Measurements from ENCODE around the gene METAP2. TPM values are rescaled to one million over a fixed set of nuclear protein-coding genes. Genes with fewer than 3 reads are reported as not detected.

The METAP2 gene
- total RNA-seq, 2 experiments from 2014 or later = 60.2 to 66.3 TPM

GRCh38 chr12:95548539-95549391 is 74.8 kb downstream of the METAP2 start:
- peak; percentile 48 to 89 (median 69) for DNase-seq
- no peaks in the 10 kb centered on the region for H3K9me3 Mint-ChIP-seq
- intact Hi-C loops (cut with DNase I, micrococcal nuclease) = loop anchor here in 1 of 2 experiments (5.0 to 10.0 kb wide), 2 partner anchors 331 to 1404 kb away; partner anchors contain the start of genes FGD6, PLXNC1 and VEZT
- peaks cover 9% of the 10 kb centered on the region for H3K36me3 Mint-ChIP-seq (ENCODE audit: low read depth)
- peak overlapping the region; percentile 84 for H3K27ac Mint-ChIP-seq
- H3K4me1 ChIP-seq (ENCODE audit: insufficient read depth, low read length) = peaks cover 15% of the 10 kb centered on the region
- peak; percentile 82 for ATAC-seq (ENCODE audit: poor library complexity)
- ChIA-PET CTCF (no interaction called here), POLR2A (interaction anchor here (1.3 to 1.4 kb wide), 2 partner anchors 11 to 14 kb away, joined by 4 to 5 read pairs; no protein-coding TSS in a partner anchor)
- H3K9me3 ChIP-seq (ENCODE audit: control insufficient read depth in 1 of 2, insufficient read depth in 1 of 2, low read length in 2 of 2) = no peaks in the 10 kb centered on the region
- H3K27me3 Mint-ChIP-seq = peaks cover 16% of the 10 kb centered on the region
- peak overlapping the region; percentile 66 to 72 for H3K27ac ChIP-seq (ENCODE audit: low read depth in 1 of 2, low read length in 2 of 2)
- no peaks in the 10 kb centered on the region for H3K36me3 ChIP-seq (ENCODE audit: insufficient read depth, low read length)
- peak overlapping the region; percentile 73 for H3K4me3 ChIP-seq (ENCODE audit: low read length)
- no peak for TF ChIP-seq CTCF (IDR thresholded peaks at IDR 0.05)
- peak overlapping the region; percentile 96 for H3K4me3 Mint-ChIP-seq
- peaks cover 52% of the 10 kb centered on the region for H3K4me1 Mint-ChIP-seq (ENCODE audit: low read depth)
- H3K27me3 ChIP-seq (ENCODE audit: control insufficient read depth in 1 of 2, insufficient read depth in 2 of 2, low read length in 2 of 2) = no peaks in the 10 kb centered on the region

GRCh38 chr12:95549392-95550084 is 75.6 kb downstream of the METAP2 start:
- intact Hi-C loops (cut with DNase I, micrococcal nuclease) = loop anchor here in 1 of 2 experiments (5.0 to 10.0 kb wide), 3 partner anchors 305 to 1405 kb away; partner anchors contain the start of genes FGD6, PLXNC1, SNRPF and VEZT
- H3K27me3 Mint-ChIP-seq = peaks cover 16% of the 10 kb centered on the region
- H3K36me3 Mint-ChIP-seq (ENCODE audit: low read depth) = peaks cover 9% of the 10 kb centered on the region
- Histone ChIP-seq H3K4me1 (ENCODE audit: insufficient read depth, low read length) (peaks cover 15% of the 10 kb centered on the region), H3K4me3 (ENCODE audit: low read length) (peak overlapping the region; percentile 69), H3K36me3 (ENCODE audit: insufficient read depth, low read length) (no peaks in the 10 kb centered on the region), H3K27me3 (ENCODE audit: control insufficient read depth in 1 of 2, insufficient read depth in 2 of 2, low read length in 2 of 2) (no peaks in the 10 kb centered on the region), H3K9me3 (ENCODE audit: control insufficient read depth in 1 of 2, insufficient read depth in 1 of 2, low read length in 2 of 2) (no peaks in the 10 kb centered on the region), H3K27ac (ENCODE audit: low read depth in 1 of 2, low read length in 2 of 2) (peak overlapping the region; percentile 66 to 72)
- ATAC-seq (ENCODE audit: poor library complexity) = no peak
- peak overlapping the region; percentile 96 for H3K4me3 Mint-ChIP-seq
- CTCF ChIA-PET = no interaction called here
- TF ChIP-seq CTCF (IDR thresholded peaks at IDR 0.05) = no peak
- POLR2A ChIA-PET = interaction anchor here (0.5 kb wide), 1 partner anchor 16 kb away, joined by 3 read pairs; no protein-coding TSS in a partner anchor
- no peak for DNase-seq
- no peaks in the 10 kb centered on the region for H3K9me3 Mint-ChIP-seq
- H3K27ac Mint-ChIP-seq = peak overlapping the region; percentile 84
- peaks cover 59% of the 10 kb centered on the region for H3K4me1 Mint-ChIP-seq (ENCODE audit: low read depth)

DNA sequence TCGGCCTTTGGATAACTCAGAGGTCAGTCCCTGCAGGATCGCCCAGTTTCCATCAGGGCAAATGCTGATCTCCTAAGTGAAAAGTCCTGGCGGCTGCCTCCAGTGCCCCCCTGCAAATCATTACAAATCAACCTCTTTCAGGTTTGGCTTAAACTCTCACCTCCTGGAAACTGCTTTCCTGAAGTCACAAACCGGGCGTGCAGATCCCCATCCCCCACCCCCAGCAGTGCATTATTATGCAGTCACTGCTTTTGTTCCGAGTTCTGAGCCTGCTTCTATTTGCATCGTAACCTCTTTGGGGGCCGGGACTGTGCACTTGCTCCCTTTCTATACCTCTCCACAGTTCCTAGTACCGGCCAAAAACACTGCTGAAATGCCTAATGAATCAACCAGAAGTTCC is 77.4 kb downstream of the METAP2 start, which contains the start of gene USP44:
Gene USP44, minus strand, starts transcription at position 172 of the 400 bp plus-strand sequence. CDS start 17,220 bp downstream, outside the sequence.
- H3K27ac Mint-ChIP-seq = peak within 1 kb of the TSS; percentile 31
- H3K27ac ChIP-seq (ENCODE audit: low read depth in 1 of 2, low read length in 2 of 2) = peak within 1 kb of the TSS in 1 of 2 donors; percentile 25

More for the DNA sequence above, 77.4 kb downstream of the METAP2 start, which contains the start of gene USP44:
- TF ChIP-seq CTCF (IDR thresholded peaks at IDR 0.05) = no peak
- peaks cover 9% of the 10 kb centered on the region for H3K36me3 Mint-ChIP-seq (ENCODE audit: low read depth)
- Histone ChIP-seq H3K9me3 (ENCODE audit: control insufficient read depth in 1 of 2, insufficient read depth in 1 of 2, low read length in 2 of 2) (no peaks in the 10 kb centered on the region), H3K36me3 (ENCODE audit: insufficient read depth, low read length) (no peaks in the 10 kb centered on the region), H3K27me3 (ENCODE audit: control insufficient read depth in 1 of 2, insufficient read depth in 2 of 2, low read length in 2 of 2) (no peaks in the 10 kb centered on the region), H3K4me1 (ENCODE audit: insufficient read depth, low read length) (peaks cover 15% of the 10 kb centered on the region), H3K4me3 (ENCODE audit: low read length) (peak within 1 kb of the TSS; percentile 13)
- peak within 1 kb of the TSS; percentile 38 for H3K4me3 Mint-ChIP-seq
- intact Hi-C loops (cut with DNase I, micrococcal nuclease) = loop anchor here in 1 of 2 experiments (10.0 kb wide), 1 partner anchor 303 kb away; the partner anchor contains the start of gene SNRPF
- ChIA-PET CTCF (no interaction called here), POLR2A (interaction anchor here (0.6 kb wide), 1 partner anchor 12 kb away, joined by 3 read pairs; no protein-coding TSS in a partner anchor)
- DNase-seq = peak in 1 of 14 experiments; percentile 14
- H3K4me1 Mint-ChIP-seq (ENCODE audit: low read depth) = peaks cover 56% of the 10 kb centered on the region
- H3K9me3 Mint-ChIP-seq = no peaks in the 10 kb centered on the region
- H3K27me3 Mint-ChIP-seq = peaks cover 16% of the 10 kb centered on the region
- ATAC-seq (ENCODE audit: poor library complexity) = no peak

All from CD4-positive, alpha-beta T cell (primary cell).